Left lung (tissue), 10 donors: ENCODE results near the gene ATRN. TPM values are rescaled to one million over a fixed set of nuclear protein-coding genes. Genes with fewer than 3 reads are reported as not detected.
A peak's percentile ranks its signal among the peaks of the same experiment; 100 is the strongest.

Experiments
- ATAC-seq: fragments of 200-7000 bp; cut with Tn5 transposase; one replicate; pipeline ENCODE4 v1.9.1; 2020; ENCODE audit warnings: moderate library complexity
- DNase-seq, 4 donors: peaks; one replicate each; pipeline ENCODE4 v3.0.0-alpha.2; 2013 to 2020
- H3K27ac ChIP-seq, 2 donors: fragments of 200-600 bp; sonication (generic) in 1 of 2; one replicate each; pipeline versions ENCODE4 v1.5.0 to v1.8.0; 2020 to 2021
- H3K27me3 ChIP-seq, 2 donors: fragments of 200-600 bp; sonication (generic) in 1 of 2; one replicate each; pipeline versions ENCODE4 v1.5.0 to v1.8.0; 2020 to 2021
- H3K36me3 ChIP-seq, 2 donors: fragments of 200-600 bp; sonication (generic) in 1 of 2; one replicate each; pipeline versions ENCODE4 v1.5.0 to v1.8.0; 2020 to 2021
- H3K4me1 ChIP-seq, 2 donors: fragments of 200-600 bp; one replicate each; pipeline ENCODE4 v1.8.0; 2021
- H3K4me3 ChIP-seq, 2 donors: fragments of 200-600 bp; sonication (generic) in 1 of 2; one replicate each; pipeline versions ENCODE4 v1.5.0 to v1.8.0; 2020 to 2021; ENCODE audit warnings: mild to moderate bottlenecking in 1 of 2
- H3K9me3 ChIP-seq, 2 donors: fragments of 200-600 bp; sonication (generic) in 1 of 2; one replicate each; pipeline versions ENCODE4 v1.5.0 to v1.8.0; 2020 to 2021
- intact Hi-C, 2 donors: fragments of 100-400 bp; cut with DNase I; formaldehyde crosslinking; loops; one replicate each; pipeline versions ENCODE4 v1.11.2 to v1.14.2; 2022
- polyA plus RNA-seq, 6 donors: library from polyadenylated mRNA; unstranded; fragments of 120-200 nt; gene quantifications; one replicate each; pipeline ENCODE4 v1.2.1, GENCODE V29; 2013; ENCODE audit not compliant: insufficient read length in 6 of 6
- total RNA-seq, 2 donors: library from RNA; stranded (reverse); fragmentation: NEBNext Ultra II Directional; extraction: Animal tissue kit (Norgen Biotek cat#: 25700); gene quantifications; one replicate each; pipeline ENCODE4 v1.2.1, GENCODE V29; 2021
- TF ChIP-seq, protein P1 (sequence below), 2 donors: fragments of 200-600 bp; sonication (generic) in 1 of 2; IDR thresholded peaks; one replicate each; pipeline versions ENCODE4 v1.5.0 to v1.8.0; 2021; ENCODE audit warnings: antibody characterized with exemption in 2 of 2
- donor health status: DM: no; HTN: yes; CAD: no.
- donor health status: DM: no; HTN: no; CAD: no.

ATRN gene
- total and polyA plus RNA-seq, 8 donors: 28.8 to 39.5 (median 35.6) TPM

DNA sequence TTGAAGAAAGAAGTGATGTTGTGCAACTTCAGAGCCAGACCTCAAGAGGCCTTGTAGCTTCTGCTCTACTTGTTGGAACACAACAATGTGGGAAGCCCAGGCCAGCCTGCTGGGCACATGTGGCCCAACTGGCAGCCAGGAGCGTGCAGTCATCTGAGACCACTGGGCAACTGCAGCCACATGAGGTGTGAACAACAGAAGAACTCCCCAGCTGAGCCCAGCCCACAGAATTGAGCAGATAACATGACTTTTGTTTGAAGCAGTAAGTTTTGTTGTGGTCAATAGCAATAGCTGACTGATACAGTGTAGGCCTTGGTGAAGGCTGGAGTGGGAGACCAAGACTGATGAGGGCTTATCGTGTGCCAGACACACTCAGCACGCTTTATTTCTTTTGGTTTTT is 219.6 kb downstream of the ATRN start:
- ATAC-seq (no peak), DNase-seq (no peak)
- H3K36me3 ChIP-seq: peaks cover 0 to 13% of the 10 kb centered on the region in 2 donors
- no peak overlapping the region for H3K4me3 ChIP-seq
- H3K9me3 ChIP-seq: no peaks in the 10 kb centered on the region
- peaks cover 0 to 5% of the 10 kb centered on the region in 2 donors for H3K4me1 ChIP-seq
- H3K27me3 ChIP-seq: no peaks in the 10 kb centered on the region
- intact Hi-C loops: no loop called here
- TF ChIP-seq, protein P1, sequence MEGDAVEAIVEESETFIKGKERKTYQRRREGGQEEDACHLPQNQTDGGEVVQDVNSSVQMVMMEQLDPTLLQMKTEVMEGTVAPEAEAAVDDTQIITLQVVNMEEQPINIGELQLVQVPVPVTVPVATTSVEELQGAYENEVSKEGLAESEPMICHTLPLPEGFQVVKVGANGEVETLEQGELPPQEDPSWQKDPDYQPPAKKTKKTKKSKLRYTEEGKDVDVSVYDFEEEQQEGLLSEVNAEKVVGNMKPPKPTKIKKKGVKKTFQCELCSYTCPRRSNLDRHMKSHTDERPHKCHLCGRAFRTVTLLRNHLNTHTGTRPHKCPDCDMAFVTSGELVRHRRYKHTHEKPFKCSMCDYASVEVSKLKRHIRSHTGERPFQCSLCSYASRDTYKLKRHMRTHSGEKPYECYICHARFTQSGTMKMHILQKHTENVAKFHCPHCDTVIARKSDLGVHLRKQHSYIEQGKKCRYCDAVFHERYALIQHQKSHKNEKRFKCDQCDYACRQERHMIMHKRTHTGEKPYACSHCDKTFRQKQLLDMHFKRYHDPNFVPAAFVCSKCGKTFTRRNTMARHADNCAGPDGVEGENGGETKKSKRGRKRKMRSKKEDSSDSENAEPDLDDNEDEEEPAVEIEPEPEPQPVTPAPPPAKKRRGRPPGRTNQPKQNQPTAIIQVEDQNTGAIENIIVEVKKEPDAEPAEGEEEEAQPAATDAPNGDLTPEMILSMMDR (IDR thresholded peaks at IDR 0.05): no peak
- no peak overlapping the region for H3K27ac ChIP-seq

DNA sequence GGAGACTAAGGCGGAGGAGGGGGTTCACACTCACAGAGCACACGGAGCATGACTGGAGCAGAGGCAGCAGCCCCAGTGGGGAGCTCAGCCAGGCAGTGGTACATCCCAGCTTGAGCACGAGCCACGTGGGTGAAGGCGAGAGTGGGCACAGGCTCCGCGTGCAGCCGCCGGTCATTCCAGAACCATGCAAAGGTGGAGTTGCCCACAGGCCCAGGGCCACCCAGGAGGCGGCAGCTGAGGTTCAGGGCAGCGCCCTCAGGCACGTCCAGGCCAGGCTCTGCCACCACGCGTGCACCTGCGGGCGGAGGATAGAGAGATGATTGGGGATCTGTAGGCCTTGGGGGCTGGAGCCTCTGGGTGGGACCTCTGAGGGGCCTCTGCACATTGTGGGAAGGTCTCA is 220.5 kb downstream of the ATRN start:
- peaks cover 0 to 5% of the 10 kb centered on the region in 2 donors for H3K4me1 ChIP-seq
- H3K27ac ChIP-seq: no peak overlapping the region
- peaks cover 0 to 3% of the 10 kb centered on the region in 2 donors for H3K9me3 ChIP-seq
- peaks cover 0 to 15% of the 10 kb centered on the region in 2 donors for H3K36me3 ChIP-seq
- intact Hi-C loops: no loop called here
- no peaks in the 10 kb centered on the region for H3K27me3 ChIP-seq
- DNase-seq (no peak), ATAC-seq (no peak)
- no peak overlapping the region for H3K4me3 ChIP-seq
- TF ChIP-seq, protein P1 (IDR thresholded peaks at IDR 0.05): no peak

DNA sequence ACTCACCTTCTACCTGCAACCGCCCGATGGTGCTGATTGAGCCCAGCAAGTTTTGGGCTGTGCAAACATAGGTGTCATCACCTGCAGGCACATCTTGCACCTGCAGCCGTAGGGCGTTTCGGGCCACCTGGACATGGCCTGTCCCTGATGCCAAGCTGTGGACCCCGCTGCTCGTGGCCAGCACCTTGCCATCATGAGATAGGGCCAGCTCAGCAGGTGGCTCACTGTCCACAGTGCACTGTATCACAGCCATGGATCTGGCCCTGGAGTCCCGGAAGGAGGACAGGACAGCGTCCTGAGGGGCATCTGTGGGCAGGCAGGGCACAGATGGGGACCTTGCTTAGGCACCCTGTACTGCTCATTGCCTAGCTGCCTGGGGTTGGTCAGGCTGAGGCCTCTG is 221.1 kb downstream of the ATRN start:
- Histone ChIP-seq H3K9me3 (peaks cover 0 to 7% of the 10 kb centered on the region in 2 donors), H3K27me3 (no peaks in the 10 kb centered on the region), H3K4me3 (no peak overlapping the region), H3K4me1 (peaks cover 0 to 4% of the 10 kb centered on the region in 2 donors), H3K36me3 (peaks cover 0 to 19% of the 10 kb centered on the region in 2 donors), H3K27ac (no peak overlapping the region)
- intact Hi-C loops: no loop called here
- TF ChIP-seq, protein P1 (IDR thresholded peaks at IDR 0.05): no peak
- DNase-seq: no peak
- ATAC-seq: no peak

DNA sequence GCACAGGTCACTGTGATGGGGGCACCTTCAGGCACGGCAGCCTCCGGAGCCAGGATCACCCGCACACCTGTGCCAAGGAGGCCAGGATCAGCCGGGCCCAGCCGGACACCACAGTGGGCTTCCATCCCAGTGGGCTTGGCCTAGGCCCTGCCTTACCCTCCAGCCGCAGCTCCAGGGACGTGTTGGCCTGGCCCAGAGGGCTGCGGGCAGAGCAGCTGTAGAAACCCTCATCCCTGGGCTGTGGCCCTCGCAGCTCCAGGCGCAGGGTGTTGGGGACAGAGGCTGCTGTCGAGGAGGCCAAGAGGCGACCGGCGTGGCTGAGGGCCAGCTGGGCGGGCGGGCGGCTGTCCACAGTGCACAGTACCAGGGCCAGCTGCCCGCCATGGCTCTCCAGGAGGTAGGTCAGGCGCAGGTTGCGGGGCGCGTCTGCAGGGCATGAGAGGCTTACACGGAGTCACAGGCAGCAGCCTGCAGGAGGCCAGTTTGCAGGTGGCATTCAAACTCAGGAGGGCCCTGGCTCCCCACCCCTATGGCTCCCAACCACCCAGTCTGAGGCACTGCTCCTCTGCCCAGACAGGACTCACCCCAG is 222.0 kb downstream of the ATRN start:
- peak in 1 of 4 donors; percentile 71 for DNase-seq
- ATAC-seq: no peak
- Histone ChIP-seq H3K36me3 (peaks cover 0 to 27% of the 10 kb centered on the region in 2 donors), H3K4me3 (no peak overlapping the region), H3K9me3 (peaks cover 0 to 7% of the 10 kb centered on the region in 2 donors), H3K4me1 (no peaks in the 10 kb centered on the region), H3K27ac (no peak overlapping the region), H3K27me3 (no peaks in the 10 kb centered on the region)
- TF ChIP-seq, protein P1 (IDR thresholded peaks at IDR 0.05): no peak
- intact Hi-C loops: no loop called here

DNA sequence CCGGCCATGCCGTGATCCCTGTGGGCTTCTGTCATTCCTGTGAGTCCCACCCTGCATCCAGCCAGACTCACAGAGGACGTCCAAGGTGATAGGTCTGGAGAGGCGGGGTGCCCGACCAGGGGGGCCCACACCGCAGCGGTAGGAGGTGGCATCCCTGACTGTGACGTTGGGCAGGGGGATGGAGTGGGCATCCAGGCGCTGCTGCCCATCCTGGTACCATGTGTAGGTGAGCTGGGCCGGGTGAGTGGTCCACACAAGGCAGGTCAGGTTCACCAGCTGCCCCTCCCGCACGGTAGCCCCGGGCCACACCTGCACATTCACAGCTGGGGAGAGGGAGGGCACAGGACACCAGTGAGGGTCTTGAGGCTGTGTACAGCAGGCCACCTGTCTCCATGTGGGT is 222.6 kb downstream of the ATRN start:
- no peak overlapping the region for H3K4me3 ChIP-seq
- H3K4me1 ChIP-seq: no peaks in the 10 kb centered on the region
- no peak overlapping the region for H3K27ac ChIP-seq
- no peaks in the 10 kb centered on the region for H3K27me3 ChIP-seq
- TF ChIP-seq, protein P1 (IDR thresholded peaks at IDR 0.05): no peak
- H3K9me3 ChIP-seq: peaks cover 0 to 7% of the 10 kb centered on the region in 2 donors
- H3K36me3 ChIP-seq: peaks cover 0 to 31% of the 10 kb centered on the region in 2 donors
- DNase-seq: peak in 1 of 4 donors; percentile 68
- no peak for ATAC-seq
- intact Hi-C loops: no loop called here
